ENCODE results near the gene MAP6.
A peak's percentile ranks its signal among the peaks of the same experiment; 100 is the strongest.

GRCh38 chr11:75706260-75706729 is 37.5 kb upstream of the MAP6 start:
- peak; percentile 91 for TF ChIP-seq CTCF (IDR thresholded peaks at IDR 0.05; ENCODE audit: low read length)
- TF ChIP-seq EZH2phosphoT487 (IDR thresholded peaks at IDR 0.05; ENCODE audit: low read length): no peak

Data from MM.1S (cell line).